GM10248 (cell line): ENCODE data around the gene TRABD2A.

ENCODE experiments used
- CTCF ChIA-PET: fragments of 300-600 bp; sonication (Branson Sonifier 250); formaldehyde crosslinking; extraction: SDS; loops from one replicate; lab custom pipeline; 2021; ENCODE audit warnings: antibody characterized with exemption; lab: Yijun Ruan, JAX
- POLR2A ChIA-PET: fragments of 350-650 bp; sonication (Branson Sonifier 250); formaldehyde crosslinking; extraction: SDS; loops from one replicate; lab custom pipeline; 2020; ENCODE audit warnings: antibody characterized with exemption; lab: Yijun Ruan, JAX
- DNase-seq: peaks from one replicate; pipeline ENCODE4 v3.0.0; 2012; ENCODE audit errors: extremely low spot score
- TF ChIP-seq, protein P1 (sequence below): IDR thresholded peaks from 2 replicates; pipeline ENCODE4 v1.5.1; 2012; ENCODE audit warnings: mild to moderate bottlenecking, low read depth; ENCODE audit errors: extremely low read depth, missing control alignments, control extremely low read depth

The TRABD2A gene

DNA sequence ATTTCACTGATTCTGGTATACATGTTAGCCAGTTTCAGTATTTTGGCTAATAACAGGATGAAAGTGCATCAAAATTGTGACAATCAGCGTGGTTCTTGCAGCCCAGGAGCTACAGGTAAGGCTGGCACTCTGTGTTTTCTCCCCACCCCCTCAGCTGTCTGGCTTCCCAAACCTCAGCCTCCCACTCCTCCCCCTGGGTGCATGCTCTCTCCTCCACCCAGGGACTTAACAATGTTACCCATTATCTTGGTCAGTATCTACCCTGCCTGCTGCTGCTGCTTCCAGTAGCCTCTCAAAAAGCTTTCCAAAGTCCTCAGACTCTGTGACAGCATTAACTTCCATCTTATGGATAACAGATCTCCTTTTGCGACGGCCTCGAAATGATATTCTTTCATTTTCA is 41.0 kb downstream of the TRABD2A start:
- POLR2A ChIA-PET = interaction anchor here (1.2 kb wide), 1 partner anchor 14 kb away, joined by 3 read pairs; no protein-coding TSS in a partner anchor
- TF ChIP-seq, protein P1, sequence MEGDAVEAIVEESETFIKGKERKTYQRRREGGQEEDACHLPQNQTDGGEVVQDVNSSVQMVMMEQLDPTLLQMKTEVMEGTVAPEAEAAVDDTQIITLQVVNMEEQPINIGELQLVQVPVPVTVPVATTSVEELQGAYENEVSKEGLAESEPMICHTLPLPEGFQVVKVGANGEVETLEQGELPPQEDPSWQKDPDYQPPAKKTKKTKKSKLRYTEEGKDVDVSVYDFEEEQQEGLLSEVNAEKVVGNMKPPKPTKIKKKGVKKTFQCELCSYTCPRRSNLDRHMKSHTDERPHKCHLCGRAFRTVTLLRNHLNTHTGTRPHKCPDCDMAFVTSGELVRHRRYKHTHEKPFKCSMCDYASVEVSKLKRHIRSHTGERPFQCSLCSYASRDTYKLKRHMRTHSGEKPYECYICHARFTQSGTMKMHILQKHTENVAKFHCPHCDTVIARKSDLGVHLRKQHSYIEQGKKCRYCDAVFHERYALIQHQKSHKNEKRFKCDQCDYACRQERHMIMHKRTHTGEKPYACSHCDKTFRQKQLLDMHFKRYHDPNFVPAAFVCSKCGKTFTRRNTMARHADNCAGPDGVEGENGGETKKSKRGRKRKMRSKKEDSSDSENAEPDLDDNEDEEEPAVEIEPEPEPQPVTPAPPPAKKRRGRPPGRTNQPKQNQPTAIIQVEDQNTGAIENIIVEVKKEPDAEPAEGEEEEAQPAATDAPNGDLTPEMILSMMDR = no peak
- CTCF ChIA-PET = no interaction called here
- no peak for DNase-seq

DNA sequence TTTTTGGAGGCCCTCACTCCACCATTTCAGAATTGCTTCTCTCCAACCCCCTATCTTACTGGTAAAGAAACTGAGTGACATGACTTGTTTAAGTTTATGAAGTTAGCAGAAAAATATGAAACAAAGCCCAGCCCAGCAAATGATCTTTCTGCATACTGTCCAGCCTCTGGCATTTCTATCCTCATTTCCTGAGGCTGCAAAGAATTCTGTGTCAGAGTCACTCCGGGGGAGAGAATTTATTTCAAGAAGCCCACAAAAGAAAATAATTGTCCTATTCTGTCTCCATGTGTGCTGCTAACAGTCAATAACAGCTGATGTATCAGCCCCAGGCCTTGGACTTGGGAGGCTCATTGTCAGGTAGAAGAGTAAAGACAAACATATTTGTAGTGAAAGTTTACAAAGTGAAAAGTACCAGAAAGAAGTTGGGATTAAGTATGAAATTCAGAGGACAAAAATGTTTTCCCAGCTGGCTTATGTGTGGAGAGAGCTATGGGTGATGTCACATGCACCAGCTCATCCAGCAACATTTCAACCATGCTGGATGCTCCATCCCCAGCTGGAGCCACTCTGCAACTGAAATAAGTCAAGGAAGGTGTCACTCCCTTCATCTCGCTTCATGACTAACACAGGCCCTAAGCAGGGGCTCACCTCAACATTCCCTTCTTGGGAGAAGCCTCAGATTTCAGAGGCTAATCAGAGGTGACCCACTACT is 42.3 kb downstream of the TRABD2A start:
- POLR2A ChIA-PET = no interaction called here
- CTCF ChIA-PET = interaction anchor here (1.1 to 3.0 kb wide), 5 partner anchors 7 to 87 kb away, joined by 3 to 8 read pairs (median 5); no protein-coding TSS in a partner anchor
- TF ChIP-seq, protein P1 = no peak
- DNase-seq = no peak

DNA sequence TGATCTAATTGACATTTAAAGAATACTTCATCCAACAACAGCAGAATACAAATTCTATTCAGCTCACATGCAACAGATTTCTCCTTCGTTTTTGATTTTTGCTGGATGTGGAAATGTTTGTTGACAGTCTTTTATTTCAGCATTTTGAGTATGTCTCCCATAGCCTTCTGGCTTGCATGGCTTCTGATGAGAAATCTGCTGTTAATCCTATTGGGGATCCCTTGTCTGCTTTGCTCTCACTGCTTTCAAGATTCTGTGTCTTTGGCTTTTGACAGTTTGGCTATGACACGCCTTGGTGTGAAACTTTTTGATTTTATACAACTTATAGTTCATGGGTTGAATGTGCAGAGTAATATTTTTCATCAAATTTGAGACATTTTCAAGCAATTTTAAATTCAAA is 44.7 kb downstream of the TRABD2A start:
- TF ChIP-seq, protein P1 = no peak
- no peak for DNase-seq
- POLR2A ChIA-PET = no interaction called here
- CTCF ChIA-PET = interaction anchor here (3.0 kb wide), 1 partner anchor 90 kb away, joined by 8 read pairs; no protein-coding TSS in a partner anchor

DNA sequence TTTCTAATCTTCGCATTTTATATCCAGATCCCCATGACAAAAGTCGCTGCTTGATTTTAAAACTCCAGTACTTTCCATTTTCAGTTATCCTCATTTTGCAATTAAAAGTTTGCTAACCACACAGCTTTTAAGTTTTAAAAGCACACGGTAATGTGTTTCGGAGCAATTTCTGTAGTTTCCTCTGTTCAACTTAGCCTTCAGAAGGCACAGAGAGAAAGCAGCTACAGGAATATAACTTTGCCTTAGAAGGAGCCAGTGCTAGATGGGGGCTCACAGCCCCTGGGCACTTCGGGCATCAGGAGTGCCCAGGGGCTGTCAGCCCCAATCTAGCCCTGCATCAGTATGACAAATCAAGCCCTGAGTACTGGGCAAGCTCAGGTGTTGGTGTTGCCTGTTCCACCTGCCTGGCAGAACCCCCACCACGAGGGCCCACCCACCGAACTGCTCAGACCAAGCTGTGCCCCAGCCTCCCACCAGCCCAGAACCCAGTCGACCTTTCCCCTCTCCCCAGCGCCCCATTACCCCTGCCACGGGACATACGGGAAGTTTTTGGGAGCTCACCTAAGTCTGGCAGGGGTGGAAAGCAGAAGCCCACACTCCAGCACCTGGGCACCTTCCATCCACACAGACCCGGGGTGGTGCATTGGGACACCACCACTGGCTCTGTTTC is 47.3 kb downstream of the TRABD2A start:
- DNase-seq = no peak
- CTCF ChIA-PET = interaction anchor here (1.3 to 1.4 kb wide), 2 partner anchors 8 to 92 kb away, joined by 3 read pairs; no protein-coding TSS in a partner anchor
- TF ChIP-seq, protein P1 = no peak
- POLR2A ChIA-PET = no interaction called here

DNA sequence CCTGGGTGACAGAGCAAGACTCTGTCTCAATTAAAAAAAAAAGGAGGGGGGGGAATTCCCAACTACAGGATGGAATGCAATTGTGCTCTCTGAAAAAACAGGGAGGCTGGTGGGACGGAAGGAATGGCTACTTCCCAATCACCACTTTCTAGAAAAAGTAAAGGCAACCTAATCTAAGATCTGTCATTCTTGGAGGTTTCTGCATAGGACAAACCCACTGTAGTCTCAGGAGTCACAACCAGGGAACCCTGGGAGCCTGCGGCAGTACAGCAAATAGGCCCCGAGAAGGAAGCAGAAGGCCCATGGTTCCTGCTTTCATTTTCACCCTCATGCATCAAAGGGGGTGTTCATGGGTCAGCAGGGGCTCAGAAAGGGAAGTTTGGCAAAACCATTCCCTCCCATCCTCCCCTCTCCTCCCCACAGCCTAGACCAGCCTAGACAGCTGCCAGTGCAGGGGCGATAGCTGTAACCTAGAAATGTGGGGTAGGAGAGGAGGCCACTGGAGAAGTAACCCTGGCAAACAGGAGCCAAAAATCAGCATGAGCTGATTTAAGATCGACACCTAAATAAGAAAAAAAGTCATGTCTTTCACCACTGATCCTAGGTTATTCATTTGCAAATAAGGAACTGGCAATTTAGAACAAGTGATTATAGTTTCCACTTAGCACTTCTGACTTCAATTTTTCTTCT is 48.0 kb downstream of the TRABD2A start:
- ChIA-PET POLR2A (no interaction called here), CTCF (interaction anchor here (1.3 to 1.4 kb wide), 2 partner anchors 9 to 92 kb away, joined by 3 read pairs; no protein-coding TSS in a partner anchor)
- TF ChIP-seq, protein P1 = no peak
- DNase-seq = peak; percentile 51
